GM19328 (cell line): ENCODE data around the gene PTGER4.

Experiments used
- ATAC-seq: cut with Tn5 transposase; IDR thresholded peaks from one replicate; pipeline ENCODE4 v1.9.1; 2021; ENCODE audit warnings: mild to moderate bottlenecking, moderate library complexity; ENCODE audit not compliant: unreplicated experiment

Gene PTGER4

DNA sequence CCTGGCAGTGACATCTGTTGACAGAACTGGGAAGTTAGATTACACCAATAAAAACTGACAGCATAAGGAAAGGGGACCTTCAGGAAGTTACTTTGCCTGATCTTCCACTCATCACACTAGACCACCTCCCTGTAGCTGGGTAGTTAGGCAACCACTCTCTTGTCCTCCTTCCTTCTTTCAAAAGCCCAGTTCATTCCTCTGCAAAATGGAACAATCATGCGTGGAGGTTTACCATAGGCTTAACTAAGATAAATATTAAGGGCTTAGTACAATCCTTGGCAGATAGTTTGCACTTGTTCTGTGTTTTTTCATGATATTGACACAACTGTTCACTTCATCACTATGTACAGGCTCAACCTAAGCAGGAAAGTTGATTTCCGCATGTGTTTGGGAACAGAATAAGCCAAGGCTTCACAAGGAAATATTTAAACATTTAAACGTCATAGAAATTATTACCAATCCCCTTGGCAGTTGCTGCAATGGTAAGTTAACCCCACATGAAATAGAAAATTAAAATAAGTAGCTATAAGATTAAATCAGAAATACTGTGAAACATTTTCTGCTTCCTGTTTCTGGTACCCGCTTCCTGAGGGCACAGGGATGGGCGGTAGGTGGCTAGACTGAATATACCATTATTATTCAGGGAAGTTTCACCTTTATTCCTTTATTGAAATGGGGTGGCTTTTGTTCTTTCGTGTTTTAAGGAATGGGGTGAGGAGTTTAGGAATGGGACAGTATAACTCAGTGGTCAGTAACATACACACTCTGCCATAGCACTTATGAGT is 9.9 kb upstream of the PTGER4 start:
- ATAC-seq, result no peak

DNA sequence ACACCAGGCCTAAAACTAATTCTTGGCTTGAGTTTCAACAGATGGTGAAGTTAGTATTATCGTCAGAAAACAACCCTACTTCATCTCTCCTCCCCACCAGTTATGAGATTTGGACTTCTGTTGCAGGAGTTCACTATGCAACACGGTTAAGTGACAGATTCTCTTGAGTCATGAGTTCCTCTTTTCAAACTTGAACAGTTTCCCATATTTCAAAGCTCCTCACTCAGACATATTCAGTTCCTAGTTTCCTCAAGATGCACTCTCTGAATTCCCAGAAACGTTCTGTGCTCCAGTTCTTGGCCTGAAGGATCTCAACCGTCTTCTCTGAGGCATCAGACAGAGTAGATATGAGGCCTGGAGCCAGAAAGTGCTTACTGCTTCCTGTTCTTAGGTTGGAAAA is 7.3 kb upstream of the PTGER4 start:
- no peak for ATAC-seq

DNA sequence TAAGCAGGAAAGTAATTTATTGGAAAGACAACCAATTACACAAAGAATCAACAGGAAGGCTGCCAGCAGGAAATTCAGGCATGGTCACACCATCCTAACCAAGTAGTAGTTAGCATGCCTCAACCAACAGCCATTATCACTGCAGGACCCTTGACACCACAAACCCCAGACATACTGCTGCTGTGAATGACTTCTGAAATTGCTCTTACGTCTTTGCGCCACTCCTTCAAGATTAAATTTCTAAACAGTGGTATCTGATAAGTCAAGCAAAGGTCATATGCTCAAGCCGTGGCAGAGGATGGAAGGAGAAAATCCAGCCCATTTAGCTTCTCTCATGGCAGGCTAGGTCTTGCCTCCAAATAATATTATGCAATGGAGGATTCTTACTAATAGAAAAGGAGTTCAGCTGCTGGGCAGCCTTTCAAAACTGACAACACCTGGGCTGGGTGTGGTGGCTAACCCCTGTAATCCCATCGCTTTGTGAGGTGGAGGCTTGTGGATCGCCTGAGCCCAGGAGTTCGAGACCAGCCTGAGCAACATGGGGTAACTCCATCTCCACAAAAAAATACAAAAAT is 5.0 kb upstream of the PTGER4 start:
- no peak for ATAC-seq

DNA sequence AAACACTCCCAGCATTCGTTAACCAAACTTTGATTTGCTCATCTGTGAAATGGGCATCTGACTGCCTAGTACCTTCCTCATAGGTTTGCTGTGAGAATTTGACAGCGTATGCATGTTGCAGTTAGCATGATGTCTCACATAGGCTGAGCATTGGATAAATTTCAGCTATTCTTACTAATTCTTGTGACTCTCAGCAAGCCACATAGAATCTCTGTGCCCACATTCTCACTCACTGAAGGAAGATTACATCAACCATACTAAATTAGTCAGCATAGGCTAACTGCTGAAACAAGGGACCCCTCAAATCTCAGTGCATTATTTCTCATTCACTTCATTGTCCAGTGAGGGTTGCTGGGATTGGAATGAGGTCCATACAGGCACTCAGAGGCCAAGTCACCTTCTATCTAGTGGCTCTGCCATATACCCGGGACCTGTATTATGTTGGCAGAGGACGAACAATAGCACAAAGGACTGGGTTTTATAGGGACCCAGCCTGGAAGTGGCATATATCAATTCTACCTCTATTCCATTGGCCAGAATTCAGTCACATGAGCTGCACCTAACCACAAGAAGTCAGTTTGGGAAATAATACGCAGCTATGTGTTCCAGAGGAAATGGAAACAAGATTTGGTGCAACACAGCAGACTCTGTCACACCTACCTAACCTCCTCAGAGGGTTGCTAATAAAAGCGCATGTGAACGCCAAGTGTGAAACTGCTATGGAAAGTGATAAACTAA is 4.2 kb upstream of the PTGER4 start:
- ATAC-seq, result no peak

DNA sequence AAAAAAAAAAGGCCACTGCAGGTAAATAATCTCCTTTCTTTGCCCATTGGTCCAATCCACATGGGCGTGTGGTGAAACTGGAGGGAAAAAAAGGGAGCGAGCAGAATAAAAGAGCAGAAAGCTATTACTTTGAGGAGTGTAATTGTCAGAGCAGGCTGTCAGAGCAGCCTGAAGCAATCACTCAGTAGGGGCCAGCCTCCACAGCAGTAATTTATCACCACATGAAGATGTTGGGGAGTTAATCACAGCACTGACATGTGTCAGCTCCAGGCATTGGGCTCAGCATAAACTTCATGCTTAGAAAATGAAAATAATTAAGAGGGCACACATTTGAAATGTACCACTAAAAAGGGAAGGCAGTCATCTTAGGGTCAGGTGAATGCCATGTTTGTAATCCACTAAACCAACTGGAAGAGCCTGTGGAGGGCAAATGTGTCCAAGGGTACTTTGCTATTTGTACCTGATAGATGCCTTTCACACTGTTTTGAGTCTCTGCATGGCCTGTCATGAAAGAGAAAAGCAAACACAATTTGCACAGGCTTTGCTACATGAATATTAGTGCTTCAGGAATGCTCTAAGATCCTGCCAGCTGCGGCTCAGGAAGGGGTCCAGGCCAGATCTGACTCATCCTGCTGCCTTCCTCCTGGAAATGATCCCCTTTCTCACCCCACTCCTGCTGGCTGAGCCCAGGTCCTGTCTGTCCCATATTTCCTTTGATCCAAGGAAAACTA is 2.9 kb upstream of the PTGER4 start:
- ATAC-seq, result no peak

DNA sequence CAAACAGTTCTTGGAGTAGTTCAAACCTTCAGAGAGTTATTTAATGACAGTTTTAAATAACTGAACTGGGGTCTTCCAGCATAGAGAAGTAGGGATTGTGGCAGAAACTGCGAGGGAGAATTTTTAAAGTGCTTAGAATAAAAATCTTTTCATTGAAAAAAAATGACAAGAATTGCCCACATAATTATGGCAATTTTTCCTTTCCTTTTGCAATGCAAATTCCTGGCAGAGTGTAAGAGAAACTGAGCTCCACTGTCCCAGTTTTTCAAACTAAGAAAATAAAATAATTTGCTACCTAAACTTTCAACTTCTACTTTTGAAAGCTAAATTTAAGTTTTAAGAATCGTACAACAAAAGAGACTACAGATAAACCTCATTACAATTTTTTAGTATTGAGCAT is 2.3 kb upstream of the PTGER4 start:
- no peak for ATAC-seq

DNA sequence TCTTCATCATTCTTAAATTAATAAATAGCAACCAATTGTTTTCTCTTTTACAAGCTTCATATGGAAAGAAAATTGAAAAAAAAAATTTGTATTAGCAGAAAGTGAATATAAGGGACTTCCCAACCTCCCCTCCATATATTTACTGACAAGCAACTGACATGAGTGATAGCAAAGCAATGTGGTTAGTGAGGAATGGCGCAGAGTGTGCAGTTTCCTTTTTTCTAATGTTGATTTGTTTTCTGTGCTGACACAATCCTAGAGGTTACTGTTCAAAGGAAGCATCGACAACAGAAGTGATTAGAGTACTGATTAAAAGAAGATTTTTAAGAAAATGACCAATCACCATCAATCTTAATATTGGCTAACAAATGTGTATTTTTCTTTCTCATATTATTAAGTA is 1.7 kb upstream of the PTGER4 start:
- ATAC-seq, result no peak

DNA sequence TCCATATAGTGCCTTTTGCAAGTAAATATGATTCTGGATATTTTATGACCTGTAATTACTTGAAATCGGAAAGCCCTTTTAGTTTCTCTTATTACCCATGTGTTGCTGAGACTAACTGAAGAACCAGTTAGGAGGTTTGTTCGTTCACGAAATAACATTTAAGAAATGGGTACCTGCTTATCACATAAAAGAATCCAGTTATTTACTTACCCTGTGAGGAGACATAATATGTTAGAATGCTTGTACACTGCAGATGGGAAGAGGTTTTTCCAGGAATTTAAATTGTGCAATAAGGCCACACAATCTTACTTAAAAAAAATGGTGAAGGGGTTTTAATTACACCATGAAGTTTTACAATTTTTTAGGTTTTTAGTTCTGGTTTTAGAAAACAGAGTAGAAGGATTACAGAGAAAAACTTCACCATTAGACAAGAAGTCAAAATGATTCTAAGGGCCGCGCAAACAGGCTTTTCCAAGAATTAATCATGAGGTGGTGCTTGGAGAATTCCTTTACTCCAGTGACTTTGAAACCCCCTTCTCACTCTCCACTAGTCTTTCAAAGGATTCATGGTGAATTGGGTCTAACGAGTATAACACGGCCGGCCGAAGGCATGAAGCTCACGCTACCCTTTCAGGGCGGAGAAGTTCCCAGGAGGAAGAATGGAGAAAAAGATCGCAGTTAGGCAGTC is 1.1 kb upstream of the PTGER4 start:
- ATAC-seq, result no peak

DNA sequence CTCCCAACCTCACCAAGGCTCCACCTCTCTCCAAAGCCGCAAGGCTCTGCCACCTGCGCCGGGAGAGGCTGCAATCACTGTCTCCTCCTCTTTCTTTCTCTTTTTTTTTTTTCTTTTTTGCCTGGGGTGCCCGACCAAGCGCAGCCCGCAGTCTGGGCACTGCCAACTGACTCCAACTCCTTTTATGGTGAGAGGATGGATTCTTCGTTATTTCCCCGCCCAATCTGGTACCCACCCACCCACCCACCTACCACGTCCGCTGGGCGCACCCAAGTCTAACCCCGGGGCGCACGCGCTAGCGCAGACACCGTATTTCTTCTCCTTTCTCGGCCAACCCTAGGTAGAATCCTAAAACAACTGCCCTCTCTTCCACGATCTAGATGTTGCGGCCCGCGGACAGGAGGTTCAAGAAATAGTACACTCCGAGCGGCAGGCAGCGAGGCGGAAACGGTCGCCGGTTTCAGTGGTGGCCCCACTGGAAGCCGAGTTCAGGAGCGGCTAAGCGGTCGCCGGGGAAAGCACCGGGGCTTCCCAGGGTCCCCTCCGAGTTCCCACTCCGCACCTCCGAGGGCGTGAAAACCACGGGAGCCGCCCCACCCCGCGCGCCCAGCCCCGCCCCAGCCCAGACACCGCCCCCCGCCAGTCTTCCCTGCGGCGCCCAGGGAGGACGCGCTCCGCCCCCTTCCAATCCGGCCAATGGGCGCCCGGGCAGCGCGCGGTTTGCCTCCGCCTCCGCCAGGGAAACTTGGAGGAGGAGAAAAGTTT is 385 bp upstream of the PTGER4 start:
- ATAC-seq, result peak; percentile 75

DNA sequence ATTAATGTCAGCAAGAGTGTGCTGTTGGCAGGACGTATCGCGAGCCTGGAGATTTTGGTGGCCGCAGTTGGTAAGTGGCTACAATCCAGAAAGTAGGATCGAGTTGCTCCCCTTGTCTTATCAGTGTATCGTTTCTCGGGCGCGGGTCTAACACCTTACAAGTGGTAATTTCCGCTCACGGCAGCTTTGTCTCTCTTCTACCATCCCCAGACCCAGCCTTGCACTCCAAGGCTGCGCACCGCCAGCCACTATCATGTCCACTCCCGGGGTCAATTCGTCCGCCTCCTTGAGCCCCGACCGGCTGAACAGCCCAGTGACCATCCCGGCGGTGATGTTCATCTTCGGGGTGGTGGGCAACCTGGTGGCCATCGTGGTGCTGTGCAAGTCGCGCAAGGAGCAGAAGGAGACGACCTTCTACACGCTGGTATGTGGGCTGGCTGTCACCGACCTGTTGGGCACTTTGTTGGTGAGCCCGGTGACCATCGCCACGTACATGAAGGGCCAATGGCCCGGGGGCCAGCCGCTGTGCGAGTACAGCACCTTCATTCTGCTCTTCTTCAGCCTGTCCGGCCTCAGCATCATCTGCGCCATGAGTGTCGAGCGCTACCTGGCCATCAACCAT is 1.1 kb downstream of the PTGER4 start:
- ATAC-seq, result no peak

DNA sequence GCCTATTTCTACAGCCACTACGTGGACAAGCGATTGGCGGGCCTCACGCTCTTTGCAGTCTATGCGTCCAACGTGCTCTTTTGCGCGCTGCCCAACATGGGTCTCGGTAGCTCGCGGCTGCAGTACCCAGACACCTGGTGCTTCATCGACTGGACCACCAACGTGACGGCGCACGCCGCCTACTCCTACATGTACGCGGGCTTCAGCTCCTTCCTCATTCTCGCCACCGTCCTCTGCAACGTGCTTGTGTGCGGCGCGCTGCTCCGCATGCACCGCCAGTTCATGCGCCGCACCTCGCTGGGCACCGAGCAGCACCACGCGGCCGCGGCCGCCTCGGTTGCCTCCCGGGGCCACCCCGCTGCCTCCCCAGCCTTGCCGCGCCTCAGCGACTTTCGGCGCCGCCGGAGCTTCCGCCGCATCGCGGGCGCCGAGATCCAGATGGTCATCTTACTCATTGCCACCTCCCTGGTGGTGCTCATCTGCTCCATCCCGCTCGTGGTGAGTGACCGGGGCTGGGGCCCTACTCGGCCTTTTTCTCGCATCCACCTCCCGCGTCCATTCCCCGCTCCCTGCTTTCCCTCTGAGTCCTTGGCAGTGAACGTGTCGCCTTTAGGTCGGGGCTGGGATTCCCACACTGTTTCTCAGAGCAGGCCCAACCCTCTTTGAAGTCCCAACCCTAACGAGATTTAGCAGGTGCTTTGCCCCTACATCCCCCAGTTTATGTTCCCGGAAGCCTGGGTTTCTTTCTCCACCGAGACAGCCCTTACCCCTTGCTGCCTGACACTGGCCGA is 1.8 kb downstream of the PTGER4 start:
- no peak for ATAC-seq

DNA sequence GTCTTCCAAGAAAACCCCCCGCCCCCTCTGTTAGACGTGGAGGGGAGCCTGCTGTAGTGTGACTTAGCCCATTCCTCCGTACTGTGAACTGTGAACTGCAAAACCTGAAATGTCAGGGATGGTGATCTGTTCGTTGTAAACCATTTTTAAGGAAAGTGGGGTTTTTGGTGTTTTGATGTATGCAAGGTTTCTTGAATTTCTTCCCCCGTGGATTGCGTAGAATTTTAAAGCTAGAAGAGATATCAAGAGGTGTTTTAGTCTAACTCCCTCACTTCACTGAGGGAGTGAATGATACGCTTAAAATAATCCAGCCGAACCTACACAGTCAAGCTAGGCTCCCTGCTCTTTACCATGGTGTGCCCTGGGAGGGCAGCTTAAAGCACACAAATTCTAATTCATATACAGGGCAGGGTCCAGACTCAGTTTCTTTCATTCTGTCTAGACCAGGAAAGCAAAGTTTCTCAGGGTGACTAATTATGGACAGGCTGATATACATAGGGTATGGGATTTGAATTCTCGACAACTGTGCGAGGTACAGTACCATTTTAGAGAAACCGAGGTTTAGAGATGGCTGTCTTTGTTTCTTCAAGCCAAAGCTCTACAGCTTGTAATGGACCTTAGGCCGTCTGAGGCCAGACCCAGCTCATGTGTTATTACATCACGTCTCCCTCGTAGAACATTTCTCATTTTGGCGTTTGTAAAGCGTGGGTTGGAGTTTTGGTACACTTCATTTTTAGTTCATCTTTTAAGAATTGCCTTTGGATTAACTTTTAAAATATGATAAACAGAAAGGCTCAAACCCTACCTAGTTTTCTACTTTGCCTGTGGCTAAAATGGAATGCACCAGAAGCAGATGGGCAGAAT is 2.7 kb downstream of the PTGER4 start:
- ATAC-seq, result no peak

DNA sequence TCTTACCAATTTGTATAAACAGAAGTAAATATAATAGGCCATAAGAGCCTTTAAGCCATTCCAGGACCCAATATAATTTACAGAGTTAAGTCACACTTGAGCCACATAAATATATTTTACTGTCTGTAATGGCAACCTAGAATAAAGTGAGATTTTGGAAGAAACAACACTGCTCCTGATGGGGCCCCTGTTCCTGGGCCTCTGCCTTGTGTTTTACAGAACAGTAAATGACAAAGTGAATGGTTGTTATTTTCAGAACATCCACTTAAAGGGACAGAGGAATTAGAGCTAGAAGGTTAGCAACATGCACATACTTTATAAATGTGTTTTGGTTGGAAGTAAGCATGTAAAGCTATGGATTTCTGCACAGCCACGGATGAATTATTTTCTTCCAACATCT is 3.6 kb downstream of the PTGER4 start:
- no peak for ATAC-seq

DNA sequence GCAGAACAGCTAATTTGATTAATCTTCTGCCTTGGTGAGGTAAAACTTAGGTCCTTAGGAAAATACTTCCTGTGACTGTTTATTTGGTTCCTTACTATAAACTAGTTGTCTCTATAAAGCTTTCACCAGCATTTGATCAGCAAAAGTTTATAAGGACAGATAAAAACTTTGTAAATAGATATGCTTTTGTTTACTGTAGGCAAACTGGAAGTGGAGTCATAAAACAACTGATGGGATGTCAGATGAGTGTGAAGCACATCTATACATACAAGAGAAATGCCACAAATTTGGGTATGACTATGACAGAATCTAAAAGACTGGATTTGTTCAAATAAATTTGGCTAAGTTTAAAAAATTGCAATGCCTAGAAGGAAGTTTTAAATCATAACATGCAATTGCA is 5.5 kb downstream of the PTGER4 start:
- no peak for ATAC-seq

DNA sequence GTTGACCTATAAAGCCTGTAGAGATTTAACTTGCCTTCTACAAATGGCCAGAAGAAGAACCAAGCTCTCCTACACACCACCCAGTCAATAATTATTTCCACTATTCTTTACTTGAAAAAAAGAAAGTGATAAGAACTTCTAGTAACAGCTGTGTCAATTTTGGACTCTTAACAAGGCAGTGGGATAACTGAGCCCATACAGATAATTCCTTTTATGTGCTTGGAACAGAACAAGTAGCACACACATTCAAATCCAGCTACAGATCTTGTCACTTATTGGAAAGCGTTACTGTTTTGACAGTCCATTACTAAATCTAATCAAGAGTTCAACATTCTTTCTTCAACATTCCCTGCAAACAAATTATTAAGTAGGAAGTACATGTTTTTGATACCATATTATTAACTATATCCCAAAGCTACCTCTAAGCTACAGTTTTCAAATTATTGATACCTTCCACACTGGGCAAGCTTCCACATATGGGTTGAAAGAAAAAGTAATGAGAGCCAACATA is 6.3 kb downstream of the PTGER4 start:
- ATAC-seq, result no peak

DNA sequence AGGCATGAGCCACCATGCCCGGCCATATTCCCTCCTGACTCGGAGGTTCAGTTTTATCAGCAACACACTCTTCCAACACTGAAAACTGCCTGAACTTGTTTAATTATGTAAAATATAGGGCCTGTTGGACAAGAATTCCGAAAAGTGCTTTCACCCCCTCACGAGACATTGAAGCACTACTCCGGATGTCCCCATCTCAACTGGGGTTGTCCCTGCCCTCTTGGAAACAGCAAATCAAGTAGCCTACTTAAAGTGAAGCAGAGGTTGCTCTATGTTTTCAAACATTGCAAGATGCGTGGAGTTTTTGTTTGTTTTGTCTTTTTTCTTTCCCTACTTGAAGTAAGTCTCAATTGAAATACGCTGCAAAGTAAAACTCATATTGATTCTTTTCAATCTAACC is 7.6 kb downstream of the PTGER4 start:
- no peak for ATAC-seq

DNA sequence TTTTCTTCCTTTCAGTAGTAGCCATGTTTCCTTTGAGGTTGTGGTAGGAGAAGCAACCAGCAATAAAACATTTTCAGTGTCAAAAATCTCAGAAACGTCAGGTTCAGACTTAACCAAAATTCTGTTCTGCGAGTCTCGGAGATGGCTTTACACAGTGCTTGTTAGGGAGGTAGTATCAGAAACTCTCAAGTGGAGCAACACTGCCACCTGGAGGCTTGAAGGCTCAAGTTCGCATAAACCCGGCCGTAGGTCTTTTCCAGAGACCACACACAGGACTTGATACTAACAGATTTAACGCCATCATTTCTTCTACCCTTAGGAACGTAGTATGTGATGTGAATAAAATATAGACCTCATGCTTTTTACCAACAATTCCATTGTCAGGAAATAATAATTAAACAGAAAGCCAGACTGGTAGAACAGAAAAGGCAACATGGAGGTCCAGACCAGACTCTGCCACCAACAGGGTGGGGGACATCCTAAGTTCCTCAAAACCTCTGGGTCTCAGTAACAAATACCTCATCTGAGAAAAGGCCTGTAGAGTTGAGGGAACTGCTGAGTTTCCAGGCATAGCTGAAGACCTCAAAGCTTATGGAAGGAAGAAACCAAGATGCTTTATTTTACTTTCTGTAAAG is 8.5 kb downstream of the PTGER4 start:
- ATAC-seq, result peak; percentile 94
